Measurements from ENCODE around the gene TEKT3.

GRCh38 chr17:15386083-15386482 is 44.7 kb upstream of the TEKT3 start:
- TF ChIP-seq CTCF (IDR thresholded peaks at IDR 0.05) (no peak), MXI1 (IDR thresholded peaks at IDR 0.05; ENCODE audit: low read depth, low read length) (no peak), PBX3 (IDR thresholded peaks at IDR 0.05) (no peak), MEF2A (IDR thresholded peaks at IDR 0.05; ENCODE audit: borderline replicate concordance, low read depth) (no peak), REST (IDR thresholded peaks at IDR 0.05; ENCODE audit: low read depth, low read length) (no peak)

Measured in SK-N-SH (cell line).